ENCODE data around the gene EIF3I. TPM values are rescaled to one million over a fixed set of nuclear protein-coding genes. Genes with fewer than 3 reads are reported as not detected.

Gene EIF3I
- total RNA-seq, 1 experiment from 2014 or later = 222 TPM

DNA sequence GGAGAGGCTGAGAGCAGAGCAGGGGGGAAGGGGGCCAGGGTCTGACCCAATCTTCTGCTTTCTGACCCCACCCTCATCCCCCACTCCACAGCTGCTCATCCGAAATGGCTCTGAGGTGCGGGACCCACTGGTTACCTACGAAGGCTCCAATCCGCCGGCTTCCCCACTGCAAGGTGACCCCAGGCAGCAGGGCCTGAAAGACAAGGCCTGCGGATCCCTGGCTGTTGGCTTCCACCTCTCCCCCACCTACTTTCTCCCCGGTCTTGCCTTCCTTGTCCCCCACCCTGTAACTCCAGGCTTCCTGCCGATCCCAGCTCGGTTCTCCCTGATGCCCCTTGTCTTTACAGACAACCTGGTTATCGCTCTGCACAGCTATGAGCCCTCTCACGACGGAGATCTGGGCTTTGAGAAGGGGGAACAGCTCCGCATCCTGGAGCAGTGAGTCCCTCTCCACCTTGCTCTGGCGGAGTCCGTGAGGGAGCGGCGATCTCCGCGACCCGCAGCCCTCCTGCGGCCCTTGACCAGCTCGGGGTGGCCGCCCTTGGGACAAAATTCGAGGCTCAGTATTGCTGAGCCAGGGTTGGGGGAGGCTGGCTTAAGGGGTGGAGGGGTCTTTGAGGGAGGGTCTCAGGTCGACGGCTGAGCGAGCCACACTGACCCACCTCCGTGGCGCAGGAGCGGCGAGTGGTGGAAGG, 52.6 kb downstream of the EIF3I start:
- Histone ChIP-seq H2BK12ac (ENCODE audit: insufficient read length, low read depth, low read length) (no peak overlapping the region), H3K4me1 (ENCODE audit: insufficient read depth, low read length) (peaks cover 6% of the 10 kb centered on the region; the same call in 1 of the 2 replicates), H3K27me3 (ENCODE audit: insufficient read depth, low read length) (no peaks in the 10 kb centered on the region), H3T11ph (ENCODE audit: low read length) (no peak overlapping the region), H3K79me2 (ENCODE audit: insufficient read depth, low read length) (no peaks in the 10 kb centered on the region), H3K79me1 (ENCODE audit: insufficient read depth, low read depth, low read length, poor library complexity, severe bottlenecking) (no peaks in the 10 kb centered on the region), H2BK5ac (ENCODE audit: insufficient read length, low read length) (no peak overlapping the region), H4K5ac (ENCODE audit: insufficient read length, low read depth, low read length) (no peak overlapping the region), H4K8ac (replicated peaks; ENCODE audit: insufficient read length, low read depth, low read length) (no peak overlapping the region), H2AK5ac (ENCODE audit: insufficient read length, low read length) (no peak overlapping the region), H3K23me2 (ENCODE audit: insufficient read length, low read depth, low read length, poor library complexity, severe bottlenecking) (peaks cover 12% of the 10 kb centered on the region), H3K27ac (ENCODE audit: insufficient read length, low read depth, low read length) (no peak overlapping the region), H3K4ac (ENCODE audit: low read depth, low read length) (no peak overlapping the region), H3K56ac (ENCODE audit: insufficient read length, low read depth, low read length) (no peak overlapping the region), H4K20me1 (ENCODE audit: control insufficient read depth, insufficient read depth, insufficient read length) (no peaks in the 10 kb centered on the region), H3K9me3 (ENCODE audit: control insufficient read depth, low read depth, low read length) (no peaks in the 10 kb centered on the region), H4K91ac (ENCODE audit: insufficient read length, low read depth, low read length) (no peak overlapping the region), H2BK120ac (ENCODE audit: low read depth, low read length, poor library complexity, severe bottlenecking) (peak overlapping the region; percentile 53), H3K14ac (ENCODE audit: insufficient read depth, low read length) (peak overlapping the region; percentile 74), H2BK20ac (ENCODE audit: low read depth, low read length, poor library complexity, severe bottlenecking) (no peak overlapping the region), H3K18ac (ENCODE audit: insufficient read length, low read depth, low read length) (peak overlapping the region; percentile 68), H3K9ac (ENCODE audit: extremely low read depth, insufficient read length, low read length) (peak overlapping the region; percentile 50), H2BK15ac (ENCODE audit: low read depth, low read length) (no peak overlapping the region), H3K4me2 (ENCODE audit: insufficient read depth, insufficient read length, low read length) (peak overlapping the region; percentile 71), H2AFZ (ENCODE audit: low read length) (no peak overlapping the region), H3K23ac (ENCODE audit: insufficient read length, low read depth, low read length) (no peak overlapping the region)
- peak; percentile 55 for DNase-seq
- peak overlapping the region; percentile 9 to 95 (median 92) for H3K27ac Mint-ChIP-seq
- peaks cover 31 to 42% of the 10 kb centered on the region in 2 experiments for H3K4me1 Mint-ChIP-seq
- no peaks in the 10 kb centered on the region for H3K9me3 Mint-ChIP-seq
- TF ChIP-seq CTCF (conservative IDR thresholded peaks at IDR 0.05) = no peak
- no peaks in the 10 kb centered on the region; the same call in 1 of the 2 replicates for H3K27me3 Mint-ChIP-seq (ENCODE audit: low read depth)
- peak overlapping the region; percentile 61 to 81 for H3K4me3 Mint-ChIP-seq
- peaks cover 12 to 21% (median 13%) of the 10 kb centered on the region in 3 experiments; a peak in 6 of 7 replicates for H3K36me3 Mint-ChIP-seq (ENCODE audit: insufficient read depth in 1 of 3, low read depth in 3 of 3)
- WGBS (ENCODE audit: extremely low coverage, insufficient read length, low lambda C conversion rate) = no CpG with 5 or more reads among the region's 31 CpGs

Measured in H9 (cell line).